Measurements from ENCODE around the gene TBX4. TPM values are rescaled to one million over a fixed set of nuclear protein-coding genes. Genes with fewer than 3 reads are reported as not detected.

Gene TBX4
- total and polyA plus RNA-seq, 2 of the 13 experiments (the other 11 are each of a cell fraction or from before 2014, with no cell fraction given) = 0.11 to 1.1 TPM

GRCh38 chr17:61406971-61407911, 45.0 kb upstream of the TBX4 start:
- H3K4me3 ChIP-seq (replicated peaks in 1 of 3; ENCODE audit: insufficient read depth in 1 of 3, low read depth in 2 of 3, low read length in 3 of 3) = no peak overlapping the region
- no peaks in the 10 kb centered on the region for H4K20me1 ChIP-seq (ENCODE audit: insufficient read depth, low read length)
- peaks cover 4 to 5% of the 10 kb centered on the region in 2 experiments; a peak in 2 of 5 replicates for H3K36me3 ChIP-seq (replicated peaks in 1 of 2; ENCODE audit: control insufficient read depth in 1 of 2, insufficient read depth in 2 of 2, low read length in 2 of 2)
- ATAC-seq (peak; percentile 13; the same call in 2 of the 3 replicates), FAIRE-seq (no peak), DNase-seq (ENCODE audit: low spot score) (no peak)
- H3K9ac ChIP-seq (ENCODE audit: insufficient read depth, low read depth, low read length) = no peak overlapping the region
- no peak overlapping the region for H2AFZ ChIP-seq (ENCODE audit: low read length)
- in situ Hi-C loops (cut with HindIII; ENCODE audit: extremely low pct_ligation_motif_present, low pct_unique_long_range_greater_than_20kb) (no loop called here), intact Hi-C loops (cut with micrococcal nuclease; ENCODE audit: unreplicated experiment) (loop anchor here (5.0 kb wide), 1 partner anchor 405 kb away; no protein-coding TSS in a partner anchor)
- H3K27ac ChIP-seq (ENCODE audit: extremely low read length, insufficient read depth, low read length) = no peak overlapping the region
- H3K9me3 ChIP-seq (ENCODE audit: low read length) = no peaks in the 10 kb centered on the region
- CTCF ChIA-PET (ENCODE audit: low intra/inter-chr PET ratio, low total read pairs) = no interaction called here
- BruUV-seq (replicated peaks) = no TSS peak
- POLR2A ChIA-PET = interaction anchor here (3.7 kb wide), 1 partner anchor 7 kb away, joined by 19 read pairs; the partner anchor contains the start of gene TBX2
- no peaks in the 10 kb centered on the region for H3K79me2 ChIP-seq (ENCODE audit: insufficient read depth, low read length)
- H3K4me1 ChIP-seq (ENCODE audit: insufficient read depth, low read length) = peaks cover 32% of the 10 kb centered on the region
- H3K4me2 ChIP-seq (ENCODE audit: low read depth, low read length) = peak overlapping the region; percentile 16; the same call in 1 of the 2 replicates
- 55% methylated on average over 5 of the region's 8 CpGs for WGBS (ENCODE audit: low lambda C conversion rate)
- H3K27me3 ChIP-seq (ENCODE audit: control insufficient read depth in 1 of 2, insufficient read depth in 2 of 2, low read length in 2 of 2) = no peaks in the 10 kb centered on the region
- no peak for TF ChIP-seq ERF (CRISPR knock-in tag; IDR thresholded peaks at IDR 0.05)
- TF ChIP-seq ZNF44 (CRISPR knock-in tag; IDR thresholded peaks at IDR 0.05) = no peak
- TF ChIP-seq HNF4A (CRISPR knock-in tag; IDR thresholded peaks at IDR 0.05) = peak; percentile 51
- TF ChIP-seq ZNF572 (CRISPR knock-in tag; IDR thresholded peaks at IDR 0.05) = 0 out of 2 replicates have a peak, but pooled peaks have one; percentile 23
- no peak for TF ChIP-seq ZFP36L2 (CRISPR knock-in tag; IDR thresholded peaks at IDR 0.05)
- TF ChIP-seq NRL (CRISPR knock-in tag; IDR thresholded peaks at IDR 0.05; ENCODE audit: borderline replicate concordance) = 0 out of 2 replicates have a peak, but pooled peaks have one; percentile 11
- peak; percentile 53; the same call in 1 of the 2 replicates for TF ChIP-seq NR2F6 (IDR thresholded peaks at IDR 0.05)
- TF ChIP-seq NR2F6 (CRISPR knock-in tag; IDR thresholded peaks at IDR 0.05) = peak; percentile 25; the same call in 1 of the 2 replicates
- TF ChIP-seq, protein P1, sequence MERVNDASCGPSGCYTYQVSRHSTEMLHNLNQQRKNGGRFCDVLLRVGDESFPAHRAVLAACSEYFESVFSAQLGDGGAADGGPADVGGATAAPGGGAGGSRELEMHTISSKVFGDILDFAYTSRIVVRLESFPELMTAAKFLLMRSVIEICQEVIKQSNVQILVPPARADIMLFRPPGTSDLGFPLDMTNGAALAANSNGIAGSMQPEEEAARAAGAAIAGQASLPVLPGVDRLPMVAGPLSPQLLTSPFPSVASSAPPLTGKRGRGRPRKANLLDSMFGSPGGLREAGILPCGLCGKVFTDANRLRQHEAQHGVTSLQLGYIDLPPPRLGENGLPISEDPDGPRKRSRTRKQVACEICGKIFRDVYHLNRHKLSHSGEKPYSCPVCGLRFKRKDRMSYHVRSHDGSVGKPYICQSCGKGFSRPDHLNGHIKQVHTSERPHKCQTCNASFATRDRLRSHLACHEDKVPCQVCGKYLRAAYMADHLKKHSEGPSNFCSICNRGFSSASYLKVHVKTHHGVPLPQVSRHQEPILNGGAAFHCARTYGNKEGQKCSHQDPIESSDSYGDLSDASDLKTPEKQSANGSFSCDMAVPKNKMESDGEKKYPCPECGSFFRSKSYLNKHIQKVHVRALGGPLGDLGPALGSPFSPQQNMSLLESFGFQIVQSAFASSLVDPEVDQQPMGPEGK (CRISPR knock-in tag; IDR thresholded peaks at IDR 0.05) = peak; percentile 36; the same call in 1 of the 2 replicates
- no peak for TF ChIP-seq RNF219 (CRISPR knock-in tag; IDR thresholded peaks at IDR 0.05)
- TF ChIP-seq POLR2AphosphoS5 (IDR thresholded peaks at IDR 0.05; ENCODE audit: low read depth, low read length) = peak; percentile 12; the same call in 1 of the 2 replicates
- TF ChIP-seq ZNF687 (CRISPR knock-in tag; IDR thresholded peaks at IDR 0.05) = peak; percentile 36; the same call in 1 of the 2 replicates
- peak; percentile 63 for TF ChIP-seq SALL1 (CRISPR knock-in tag; IDR thresholded peaks at IDR 0.05)
- TF ChIP-seq RXRA (CRISPR knock-in tag; IDR thresholded peaks at IDR 0.05) = 0 out of 2 replicates have a peak, but pooled peaks have one; percentile 26
- TF ChIP-seq ZNF891 (CRISPR knock-in tag; IDR thresholded peaks at IDR 0.05) = peak; percentile 56; the same call in 1 of the 2 replicates

Measured in HepG2 (cell line).